GM18505 (cell line): Measurements from ENCODE around the gene AREL1.

Source experiments
- ATAC-seq: cut with Tn5 transposase; IDR thresholded peaks from one replicate; pipeline ENCODE4 v1.9.1; 2021; ENCODE audit not compliant: unreplicated experiment
- POLR2A ChIP-seq: IDR thresholded peaks from 4 replicates; pipeline ENCODE4 v1.6.1; 2011; ENCODE audit warnings: borderline replicate concordance; ENCODE audit not compliant: insufficient read depth, insufficient read length; ENCODE audit errors: extremely low read depth

AREL1 gene

GRCh38 chr14:74622257-74622656 lies 90.6 kb downstream of the AREL1 start:
- ATAC-seq = no peak

GRCh38 chr14:74621556-74621955 lies 91.3 kb downstream of the AREL1 start:
- ATAC-seq = no peak
- TF ChIP-seq POLR2A = no peak

More at GRCh38 chr14:74622257-74622656, 90.6 kb downstream of the AREL1 start:
- no peak for TF ChIP-seq POLR2A

- no peak for TF ChIP-seq POLR2A
Measured at GRCh38 chr14:74620923-74621322, 92.0 kb downstream of the AREL1 start.

DNA sequence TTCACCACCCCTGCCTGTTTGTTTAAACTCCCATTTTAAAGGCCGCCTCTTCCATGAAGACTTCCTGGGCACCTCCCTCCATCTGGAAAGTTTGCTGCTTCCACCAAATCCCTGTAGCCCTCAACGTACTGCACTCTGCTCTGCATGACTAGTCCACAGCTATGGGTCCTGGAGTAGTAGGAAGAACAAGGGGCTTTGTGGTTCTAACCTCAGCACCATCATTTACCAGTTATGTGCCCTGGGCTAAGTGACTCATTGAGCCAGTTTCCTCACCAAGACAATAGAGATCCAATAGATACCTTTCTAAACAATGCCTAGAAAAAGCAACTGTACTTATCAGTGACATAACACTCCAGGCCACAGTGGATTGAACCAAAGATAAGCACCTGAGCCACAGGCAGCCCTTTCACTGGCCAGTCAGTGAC lies 92.4 kb downstream of the AREL1 start:
- no peak for TF ChIP-seq POLR2A
- no peak for ATAC-seq

More at GRCh38 chr14:74620923-74621322, 92.0 kb downstream of the AREL1 start:
- no peak for ATAC-seq

DNA sequence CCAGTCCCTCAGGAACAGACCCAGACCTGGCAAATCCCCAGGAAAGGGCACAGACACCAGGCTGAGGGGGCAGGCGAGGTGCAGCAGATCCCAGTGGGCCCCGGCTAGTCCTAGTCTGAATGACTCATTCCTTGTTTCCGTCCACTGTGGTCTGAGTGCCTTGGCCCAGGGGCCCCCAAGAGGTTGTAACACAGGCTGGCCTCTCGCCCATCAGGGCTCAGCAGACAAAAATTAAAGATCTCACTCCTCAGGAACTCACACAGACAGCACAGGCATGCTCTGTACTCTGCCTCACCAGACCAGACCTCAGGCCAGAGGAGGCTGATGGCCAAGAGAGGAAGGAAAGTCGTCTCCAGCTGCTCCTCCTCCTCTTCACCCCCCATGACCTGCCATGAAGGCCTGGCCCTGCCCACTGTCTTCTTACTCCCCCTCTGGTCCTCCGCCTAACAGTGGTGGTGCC lies 93.2 kb downstream of the AREL1 start:
- no peak for ATAC-seq

DNA sequence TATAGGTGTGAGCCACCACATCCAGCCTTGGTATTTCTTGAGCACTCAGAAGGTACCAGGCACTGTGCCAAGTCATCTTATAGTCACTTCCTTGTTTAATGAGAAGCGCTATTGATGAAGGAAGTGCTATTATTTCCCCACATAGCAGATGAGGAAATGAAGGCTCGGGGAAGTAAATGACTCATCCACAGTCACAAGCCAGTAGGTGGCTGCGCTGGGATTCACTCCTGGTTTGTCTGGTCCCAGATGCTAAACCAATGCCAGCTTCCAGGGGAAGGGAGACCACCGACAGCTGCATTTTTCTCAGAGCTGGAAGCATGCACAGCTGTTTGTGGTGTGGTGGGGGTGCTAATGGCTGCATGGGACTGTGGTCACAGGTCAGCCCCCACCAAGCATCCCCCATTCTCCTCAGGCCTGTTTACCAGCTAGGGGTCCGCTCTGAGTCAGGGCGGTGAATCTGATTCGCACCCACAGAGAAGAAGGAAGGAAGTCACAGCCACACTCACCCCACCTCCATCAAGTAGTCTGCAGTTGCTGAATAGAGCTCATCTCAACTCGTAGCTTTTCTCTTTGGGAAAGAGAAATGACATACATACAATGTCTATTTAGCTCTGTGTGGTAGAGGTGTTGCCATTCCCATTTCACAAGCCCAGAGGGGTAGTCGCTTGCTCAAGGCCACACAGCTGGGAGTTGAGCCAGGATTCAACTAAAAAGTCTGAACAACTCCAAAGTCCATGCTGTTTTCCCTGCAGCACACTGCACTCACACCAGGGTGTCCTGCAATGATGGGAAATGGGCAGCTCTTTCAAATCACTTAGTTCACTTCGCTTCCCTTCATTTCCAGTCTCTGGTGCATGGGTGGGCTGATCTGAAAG lies 94.6 kb downstream of the AREL1 start:
- no peak for TF ChIP-seq POLR2A

More for the DNA sequence above, 93.2 kb downstream of the AREL1 start:
- TF ChIP-seq POLR2A = no peak

GRCh38 chr14:74616996-74617700 lies 95.7 kb downstream of the AREL1 start:
- ATAC-seq = no peak
- no peak for TF ChIP-seq POLR2A

More for the DNA sequence above, 94.6 kb downstream of the AREL1 start:
- no peak for ATAC-seq

DNA sequence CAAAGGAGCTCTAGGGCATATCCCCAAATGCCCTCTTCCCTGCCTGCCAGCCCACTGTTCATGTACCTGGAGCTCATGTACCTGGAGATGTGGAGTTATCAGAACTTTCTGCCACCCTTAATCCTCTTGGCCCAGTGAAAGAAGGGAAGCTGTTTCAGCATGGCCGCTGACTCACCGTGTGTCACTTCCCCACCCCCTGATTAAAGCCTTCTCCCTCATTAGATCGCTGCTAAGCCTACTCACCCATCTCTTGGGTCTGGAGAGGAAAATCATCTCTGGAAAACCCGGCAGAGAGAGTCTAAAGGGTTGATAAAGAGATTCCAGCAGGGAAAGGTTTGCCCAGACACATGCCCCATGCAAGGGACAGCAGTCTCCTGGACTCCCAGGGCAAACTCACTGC lies 96.4 kb downstream of the AREL1 start:
- no peak for ATAC-seq
- TF ChIP-seq POLR2A = no peak

DNA sequence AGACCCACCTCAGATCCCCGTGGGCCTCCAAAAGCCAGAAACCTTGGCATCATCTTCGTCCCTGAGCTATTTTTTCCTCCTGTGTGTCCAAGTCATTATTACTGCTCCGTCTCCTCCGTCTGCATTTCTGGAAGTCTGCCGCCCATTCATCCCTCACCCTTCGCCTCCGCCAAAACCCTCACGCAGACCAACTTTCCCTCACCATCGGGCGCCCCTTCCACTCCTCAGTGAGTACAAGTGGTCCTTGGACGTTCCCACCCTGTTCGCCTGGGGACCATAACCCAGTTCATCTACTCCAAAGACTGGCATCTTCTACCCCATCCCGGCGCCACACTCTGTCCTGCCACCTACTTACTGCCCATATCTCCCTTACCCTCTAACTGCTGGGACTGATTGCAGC lies 97.1 kb downstream of the AREL1 start:
- TF ChIP-seq POLR2A = no peak
- ATAC-seq = no peak

GRCh38 chr14:74614508-74615495 lies 98.1 kb downstream of the AREL1 start:
- ATAC-seq = no peak
- no peak for TF ChIP-seq POLR2A

DNA sequence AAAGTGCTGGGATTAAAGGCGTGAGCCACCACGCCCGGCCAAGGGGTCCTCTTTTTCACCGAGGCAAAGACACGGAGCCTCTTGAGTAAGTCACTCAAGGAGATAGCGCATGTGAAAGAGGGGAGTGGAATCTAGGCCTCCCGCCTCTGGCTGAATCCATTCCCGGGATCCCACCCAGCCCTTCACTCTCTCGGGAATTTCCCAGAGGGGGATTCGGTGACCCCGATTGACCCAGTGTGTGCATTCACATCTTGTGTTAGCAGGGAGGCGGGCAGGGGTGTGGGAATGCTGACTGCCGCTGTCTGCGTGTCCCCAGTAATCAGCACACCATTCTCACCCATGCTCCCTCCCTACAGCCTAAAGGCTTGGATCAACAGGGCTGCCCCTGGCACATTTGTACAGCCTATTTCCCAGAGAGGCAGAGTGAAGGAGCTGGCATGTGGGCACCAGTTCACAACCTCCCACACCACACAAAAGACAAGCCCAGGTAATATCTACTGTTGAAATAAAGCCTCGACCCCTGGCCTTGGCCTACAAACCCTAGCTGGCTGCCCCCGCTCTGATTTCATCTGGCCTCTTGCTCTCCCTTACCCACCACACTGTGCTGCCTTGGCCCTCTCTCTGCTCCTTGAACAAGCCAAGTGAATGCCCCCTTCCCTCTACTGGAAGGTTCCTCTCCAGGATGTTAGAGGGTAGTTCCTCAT lies 99.5 kb downstream of the AREL1 start:
- ATAC-seq = no peak
- no peak for TF ChIP-seq POLR2A
